ENCODE data around the gene DHX36.

DHX36 gene

DNA sequence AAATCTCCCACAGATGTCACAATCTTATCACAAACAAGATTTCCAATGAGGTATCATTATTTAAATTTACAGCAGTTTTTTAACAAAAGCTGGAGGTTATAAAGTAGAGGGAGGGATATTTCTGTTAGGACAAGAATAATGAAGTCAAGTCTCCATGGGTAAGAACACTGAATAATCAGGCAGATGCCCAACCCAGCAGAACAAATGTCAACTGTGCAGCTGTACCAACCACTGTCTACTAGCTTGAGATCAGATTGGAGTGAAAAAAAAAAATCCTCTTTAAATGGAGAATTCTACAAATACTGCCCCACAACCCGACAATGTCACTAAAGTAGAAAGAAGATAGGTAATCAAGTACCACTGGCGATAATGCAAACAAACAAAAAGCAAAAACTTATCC is 30.3 kb downstream of the DHX36 start:
- Histone ChIP-seq H3K9me3 (ENCODE audit: control insufficient read depth, insufficient read depth, low read depth, low read length) (no peaks in the 10 kb centered on the region), H3K27ac (ENCODE audit: extremely low read depth, low read depth, low read length) (no peak overlapping the region), H3K4me3 (ENCODE audit: low read depth, low read length) (no peak overlapping the region), H3K36me3 (ENCODE audit: control insufficient read depth in 2 of 2, insufficient read depth in 1 of 2, low read length in 2 of 2) (peaks cover 29 to 81% of the 10 kb centered on the region in 2 experiments; a peak in 2 of 3 replicates), H3K4me1 (ENCODE audit: control insufficient read depth, insufficient read depth, low read length) (no peaks in the 10 kb centered on the region)
- TF ChIP-seq ZNF624 (tag by site-specific recombination; IDR thresholded peaks at IDR 0.05) (no peak), YY1 (tag by site-specific recombination; IDR thresholded peaks at IDR 0.05) (no peak), ZNF626 (tag by site-specific recombination; IDR thresholded peaks at IDR 0.05) (no peak), ZNF239 (tag by site-specific recombination; IDR thresholded peaks at IDR 0.05) (no peak), ZNF16 (tag by site-specific recombination; IDR thresholded peaks at IDR 0.05; ENCODE audit: low read depth) (no peak), GLI2 (tag by site-specific recombination; IDR thresholded peaks at IDR 0.05; ENCODE audit: borderline replicate concordance, low read depth) (no peak), ZNF311 (tag by site-specific recombination; IDR thresholded peaks at IDR 0.05; ENCODE audit: borderline replicate concordance) (no peak), GLIS1 (tag by site-specific recombination; IDR thresholded peaks at IDR 0.05) (no peak), ZNF404 (tag by site-specific recombination; IDR thresholded peaks at IDR 0.05) (no peak), PRDM6 (tag by site-specific recombination; IDR thresholded peaks at IDR 0.05) (no peak), ZNF596 (tag by site-specific recombination; IDR thresholded peaks at IDR 0.05) (no peak), ZFHX2 (tag by site-specific recombination; conservative IDR thresholded peaks at IDR 0.05) (no peak), ZNF544 (tag by site-specific recombination; IDR thresholded peaks at IDR 0.05) (no peak)
- TF ChIP-seq, protein P1, sequence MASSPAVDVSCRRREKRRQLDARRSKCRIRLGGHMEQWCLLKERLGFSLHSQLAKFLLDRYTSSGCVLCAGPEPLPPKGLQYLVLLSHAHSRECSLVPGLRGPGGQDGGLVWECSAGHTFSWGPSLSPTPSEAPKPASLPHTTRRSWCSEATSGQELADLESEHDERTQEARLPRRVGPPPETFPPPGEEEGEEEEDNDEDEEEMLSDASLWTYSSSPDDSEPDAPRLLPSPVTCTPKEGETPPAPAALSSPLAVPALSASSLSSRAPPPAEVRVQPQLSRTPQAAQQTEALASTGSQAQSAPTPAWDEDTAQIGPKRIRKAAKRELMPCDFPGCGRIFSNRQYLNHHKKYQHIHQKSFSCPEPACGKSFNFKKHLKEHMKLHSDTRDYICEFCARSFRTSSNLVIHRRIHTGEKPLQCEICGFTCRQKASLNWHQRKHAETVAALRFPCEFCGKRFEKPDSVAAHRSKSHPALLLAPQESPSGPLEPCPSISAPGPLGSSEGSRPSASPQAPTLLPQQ (tag by site-specific recombination; IDR thresholded peaks at IDR 0.05), result no peak
- TF ChIP-seq, protein P2, sequence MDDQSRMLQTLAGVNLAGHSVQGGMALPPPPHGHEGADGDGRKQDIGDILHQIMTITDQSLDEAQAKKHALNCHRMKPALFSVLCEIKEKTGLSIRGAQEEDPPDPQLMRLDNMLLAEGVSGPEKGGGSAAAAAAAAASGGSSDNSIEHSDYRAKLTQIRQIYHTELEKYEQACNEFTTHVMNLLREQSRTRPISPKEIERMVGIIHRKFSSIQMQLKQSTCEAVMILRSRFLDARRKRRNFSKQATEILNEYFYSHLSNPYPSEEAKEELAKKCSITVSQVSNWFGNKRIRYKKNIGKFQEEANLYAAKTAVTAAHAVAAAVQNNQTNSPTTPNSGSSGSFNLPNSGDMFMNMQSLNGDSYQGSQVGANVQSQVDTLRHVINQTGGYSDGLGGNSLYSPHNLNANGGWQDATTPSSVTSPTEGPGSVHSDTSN (CRISPR knock-in tag; IDR thresholded peaks at IDR 0.05), result no peak
- POLR2A ChIA-PET, result no interaction called here
- CTCF ChIA-PET, result no interaction called here

DNA sequence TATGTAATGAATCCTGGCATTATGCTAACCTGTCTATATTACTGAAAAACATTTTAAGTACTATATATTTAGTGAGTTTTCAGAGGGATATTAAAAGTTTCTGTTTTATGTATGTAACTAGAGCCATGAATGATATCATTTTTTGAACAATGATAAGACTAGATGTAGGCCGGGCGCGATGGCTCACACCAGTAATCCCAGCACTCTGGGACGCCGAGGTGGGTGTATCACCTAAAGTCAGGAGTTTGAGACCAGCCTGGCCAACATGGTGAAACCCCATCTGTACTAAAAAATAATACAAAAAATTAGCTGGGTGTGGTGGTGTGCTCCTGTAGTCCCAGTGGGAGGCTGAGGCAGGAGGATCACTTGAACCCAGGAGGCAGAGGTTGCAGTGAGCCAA is 34.1 kb downstream of the DHX36 start:
- POLR2A ChIA-PET, result no interaction called here
- Histone ChIP-seq H3K9me3 (ENCODE audit: control insufficient read depth, insufficient read depth, low read depth, low read length) (no peaks in the 10 kb centered on the region), H3K27ac (ENCODE audit: extremely low read depth, low read depth, low read length) (no peak overlapping the region), H3K4me3 (ENCODE audit: low read depth, low read length) (no peak overlapping the region), H3K4me1 (ENCODE audit: control insufficient read depth, insufficient read depth, low read length) (no peaks in the 10 kb centered on the region), H3K36me3 (ENCODE audit: control insufficient read depth in 2 of 2, insufficient read depth in 1 of 2, low read length in 2 of 2) (peaks cover 22 to 78% of the 10 kb centered on the region in 2 experiments; a peak in 2 of 3 replicates)
- CTCF ChIA-PET, result no interaction called here
- TF ChIP-seq MZF1 (tag by site-specific recombination; IDR thresholded peaks at IDR 0.05; ENCODE audit: borderline replicate concordance) (no peak), BCL11B (tag by site-specific recombination; IDR thresholded peaks at IDR 0.05; ENCODE audit: low read depth) (no peak), ZNF394 (tag by site-specific recombination; IDR thresholded peaks at IDR 0.05; ENCODE audit: borderline replicate concordance) (no peak), ZNF529 (tag by site-specific recombination; IDR thresholded peaks at IDR 0.05; ENCODE audit: insufficient replicate concordance) (no peak), ZNF530 (tag by site-specific recombination; IDR thresholded peaks at IDR 0.05; ENCODE audit: low read depth) (no peak), ZSCAN5A (tag by site-specific recombination; IDR thresholded peaks at IDR 0.05) (no peak), ZNF561 (tag by site-specific recombination; IDR thresholded peaks at IDR 0.05; ENCODE audit: borderline replicate concordance) (no peak), ZNF114 (tag by site-specific recombination; IDR thresholded peaks at IDR 0.05) (no peak)

Data from HEK293 (cell line).